PC-9 (cell line): Measurements from ENCODE around the gene BCL11B. TPM values are rescaled to one million over a fixed set of nuclear protein-coding genes. Genes with fewer than 3 reads are reported as not detected.

Experiments used
- BruUV-seq: library from RNA; stranded (reverse); fragments of 400-500 nt; replicated peaks from 2 replicates; lab custom pipeline; 2021; lab: Mats Ljungman, UMichigan
- CTCF ChIA-PET: fragments of 300-600 bp; sonication (Branson Sonifier 250); formaldehyde crosslinking; loops from one replicate; lab custom pipeline; 2022; ENCODE audit warnings: antibody characterized with exemption; lab: Charles Lee
- POLR2A ChIA-PET: fragments of 300-600 bp; sonication (Branson Sonifier 250); formaldehyde crosslinking; loops from one replicate; lab custom pipeline; 2022; ENCODE audit warnings: antibody characterized with exemption; ENCODE audit not compliant: unreplicated experiment; lab: Charles Lee
- DNase-seq, 2 experiments: peaks; one replicate each; pipeline versions ENCODE4 v3.0.0 to v3.0.0-alpha.2; 2015 to 2022; ENCODE audit warnings: mixed read lengths in 1 of 2
- H2AFZ ChIP-seq: fragments of 200-600 bp; sonication (generic); 2 replicates; pipeline ENCODE4 v1.8.1; 2017; ENCODE audit warnings: antibody characterized with exemption
- H3F3A ChIP-seq: fragments of 200-600 bp; sonication (generic); 2 replicates; pipeline ENCODE4 v1.8.1; 2017; ENCODE audit warnings: antibody characterized with exemption, mild to moderate bottlenecking, low read depth; ENCODE audit not compliant: insufficient read depth
- H3K27ac ChIP-seq: fragments of 200-600 bp; sonication (generic); 2 replicates; pipeline ENCODE4 v1.6.1; 2016; ENCODE audit warnings: mixed run types
- H3K27me3 ChIP-seq: fragments of 200-600 bp; sonication (generic); 2 replicates; pipeline ENCODE4 v1.6.1; 2016; ENCODE audit warnings: low read depth, mixed run types; ENCODE audit not compliant: insufficient read depth
- H3K36me3 ChIP-seq: fragments of 200-600 bp; sonication (generic); 2 replicates; pipeline ENCODE4 v1.6.1; 2016; ENCODE audit warnings: low read depth, mixed run types
- H3K4me1 ChIP-seq: fragments of 200-600 bp; sonication (generic); replicated peaks from 2 replicates; pipeline ENCODE4 v1.6.1; 2016; ENCODE audit warnings: mixed run types; ENCODE audit not compliant: insufficient read depth
- H3K4me2 ChIP-seq: fragments of 200-600 bp; sonication (generic); 2 replicates; pipeline ENCODE4 v1.6.1; 2017; ENCODE audit warnings: mixed run types
- H3K4me3 ChIP-seq: fragments of 200-600 bp; sonication (generic); 2 replicates; pipeline ENCODE4 v1.6.1; 2016; ENCODE audit warnings: mixed run types
- H3K79me2 ChIP-seq: fragments of 200-600 bp; sonication (generic); 2 replicates; pipeline ENCODE4 v1.6.1; 2017; ENCODE audit warnings: low read depth, mixed run types
- H3K9me2 ChIP-seq: fragments of 200-600 bp; sonication (generic); 2 replicates; pipeline ENCODE4 v1.8.1; 2017; ENCODE audit warnings: mild to moderate bottlenecking; ENCODE audit not compliant: insufficient read depth
- H3K9me3 ChIP-seq: fragments of 200-600 bp; sonication (generic); 2 replicates; pipeline ENCODE4 v1.8.1; 2016; ENCODE audit warnings: low read depth; ENCODE audit not compliant: insufficient read depth
- H4K20me1 ChIP-seq: fragments of 200-600 bp; sonication (generic); 2 replicates; pipeline ENCODE4 v1.8.1; 2017; ENCODE audit not compliant: insufficient read depth
- EZH2 ChIP-seq: fragments of 200-600 bp; sonication (generic); IDR thresholded peaks from 2 replicates; pipeline ENCODE4 v1.8.0; 2017; ENCODE audit warnings: antibody characterized with exemption, low read depth
- intact Hi-C: fragments of 100-400 bp; cut with micrococcal nuclease; formaldehyde crosslinking; loops from one replicate; pipeline ENCODE4 v1.10.0; 2022; ENCODE audit not compliant: unreplicated experiment
- total RNA-seq: library from RNA; stranded (reverse); gene quantifications from 2 replicates; pipeline ENCODE4 v1.2.3, GENCODE V29; 2021
- TF ChIP-seq, protein P1 (sequence below): fragments of 200-600 bp; sonication (generic); conservative IDR thresholded peaks from 2 replicates; pipeline ENCODE4 v1.6.1; 2017; ENCODE audit warnings: mixed run types, antibody characterized with exemption, mild to moderate bottlenecking, moderate library complexity

The BCL11B gene
- total RNA-seq, 1 experiment from 2014 or later, result not detected

DNA sequence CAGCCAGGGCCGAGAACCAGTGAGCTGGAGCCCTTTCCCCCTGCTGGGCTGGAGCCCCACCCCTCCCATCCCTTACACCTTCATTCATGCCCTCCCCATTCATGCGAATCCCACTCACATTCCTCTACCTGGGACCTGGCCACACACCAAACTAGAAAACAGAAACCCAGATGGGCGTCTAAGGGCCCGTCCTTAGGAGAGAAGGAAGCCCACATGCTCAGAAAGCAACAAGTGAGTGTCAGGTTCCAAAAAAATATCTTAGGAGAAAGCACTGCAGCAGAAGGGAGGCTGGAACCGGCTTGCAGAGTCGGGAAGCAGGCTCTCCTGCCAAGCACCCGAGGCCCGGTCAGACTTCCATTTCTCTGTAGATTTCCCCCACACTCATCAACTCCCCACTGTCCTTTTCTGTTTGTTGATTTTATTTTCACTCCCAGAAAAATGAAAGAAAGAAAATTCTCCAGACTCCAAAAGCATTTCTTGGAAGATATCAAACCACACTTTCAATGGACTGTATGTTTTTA is 13.6 kb downstream of the BCL11B start:
- Histone ChIP-seq H3K36me3 (no peaks in the 10 kb centered on the region), H3K4me2 (no peak overlapping the region), H3K27me3 (peaks cover 82% of the 10 kb centered on the region), H3K9me2 (no peaks in the 10 kb centered on the region), H3K79me2 (no peaks in the 10 kb centered on the region), H3K4me1 (no peaks in the 10 kb centered on the region), H3K4me3 (no peak overlapping the region), H4K20me1 (no peaks in the 10 kb centered on the region), H3K9me3 (no peaks in the 10 kb centered on the region), H2AFZ (no peak overlapping the region), H3F3A (no peaks in the 10 kb centered on the region), H3K27ac (no peak overlapping the region)
- intact Hi-C loops, result no loop called here
- no peak for DNase-seq
- TF ChIP-seq, protein P1, sequence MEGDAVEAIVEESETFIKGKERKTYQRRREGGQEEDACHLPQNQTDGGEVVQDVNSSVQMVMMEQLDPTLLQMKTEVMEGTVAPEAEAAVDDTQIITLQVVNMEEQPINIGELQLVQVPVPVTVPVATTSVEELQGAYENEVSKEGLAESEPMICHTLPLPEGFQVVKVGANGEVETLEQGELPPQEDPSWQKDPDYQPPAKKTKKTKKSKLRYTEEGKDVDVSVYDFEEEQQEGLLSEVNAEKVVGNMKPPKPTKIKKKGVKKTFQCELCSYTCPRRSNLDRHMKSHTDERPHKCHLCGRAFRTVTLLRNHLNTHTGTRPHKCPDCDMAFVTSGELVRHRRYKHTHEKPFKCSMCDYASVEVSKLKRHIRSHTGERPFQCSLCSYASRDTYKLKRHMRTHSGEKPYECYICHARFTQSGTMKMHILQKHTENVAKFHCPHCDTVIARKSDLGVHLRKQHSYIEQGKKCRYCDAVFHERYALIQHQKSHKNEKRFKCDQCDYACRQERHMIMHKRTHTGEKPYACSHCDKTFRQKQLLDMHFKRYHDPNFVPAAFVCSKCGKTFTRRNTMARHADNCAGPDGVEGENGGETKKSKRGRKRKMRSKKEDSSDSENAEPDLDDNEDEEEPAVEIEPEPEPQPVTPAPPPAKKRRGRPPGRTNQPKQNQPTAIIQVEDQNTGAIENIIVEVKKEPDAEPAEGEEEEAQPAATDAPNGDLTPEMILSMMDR, result no peak
- no peak for TF ChIP-seq EZH2
- no TSS peak for BruUV-seq
- CTCF ChIA-PET, result no interaction called here
- POLR2A ChIA-PET, result no interaction called here

GRCh38 chr14:99257673-99258221 is 14.2 kb downstream of the BCL11B start:
- H3K27me3 ChIP-seq, result peaks cover 80% of the 10 kb centered on the region
- no peak overlapping the region for H3K27ac ChIP-seq
- no peaks in the 10 kb centered on the region for H3K9me3 ChIP-seq
- no peak overlapping the region for H3K4me3 ChIP-seq
- no peak overlapping the region for H2AFZ ChIP-seq
- BruUV-seq, result no TSS peak
- no peak overlapping the region for H3K4me2 ChIP-seq
- no peaks in the 10 kb centered on the region for H3F3A ChIP-seq
- intact Hi-C loops, result no loop called here
- POLR2A ChIA-PET, result no interaction called here
- H3K79me2 ChIP-seq, result no peaks in the 10 kb centered on the region
- no peaks in the 10 kb centered on the region for H4K20me1 ChIP-seq
- no peak for DNase-seq
- H3K4me1 ChIP-seq, result no peaks in the 10 kb centered on the region
- CTCF ChIA-PET, result no interaction called here
- no peaks in the 10 kb centered on the region for H3K36me3 ChIP-seq
- TF ChIP-seq, protein P1, result no peak
- TF ChIP-seq EZH2, result no peak
- no peaks in the 10 kb centered on the region for H3K9me2 ChIP-seq

- POLR2A ChIA-PET, result no interaction called here
- no peak for TF ChIP-seq EZH2
- TF ChIP-seq, protein P1, result no peak
- no peaks in the 10 kb centered on the region for H4K20me1 ChIP-seq
- no peak for DNase-seq
- BruUV-seq, result no TSS peak
- H3F3A ChIP-seq, result no peaks in the 10 kb centered on the region
- H2AFZ ChIP-seq, result no peak overlapping the region
- H3K27ac ChIP-seq, result no peak overlapping the region
- H3K4me1 ChIP-seq, result no peaks in the 10 kb centered on the region
- H3K27me3 ChIP-seq, result peaks cover 80% of the 10 kb centered on the region
- intact Hi-C loops, result no loop called here
- H3K4me2 ChIP-seq, result no peak overlapping the region
- H3K9me3 ChIP-seq, result no peaks in the 10 kb centered on the region
- no peaks in the 10 kb centered on the region for H3K9me2 ChIP-seq
- CTCF ChIA-PET, result no interaction called here
- H3K36me3 ChIP-seq, result no peaks in the 10 kb centered on the region
- H3K4me3 ChIP-seq, result no peak overlapping the region
- no peaks in the 10 kb centered on the region for H3K79me2 ChIP-seq
These were observed 14.8 kb downstream of the BCL11B start for GRCh38 chr14:99257122-99257672.
